Endothelial cell of umbilical vein (primary cell): Measurements from ENCODE around the gene BHMT. TPM values are rescaled to one million over a fixed set of nuclear protein-coding genes. Genes with fewer than 3 reads are reported as not detected.

ENCODE experiments used
- BruUV-seq: library from RNA; stranded (reverse); fragments of 400-500 nt; replicated peaks from 2 replicates; lab custom pipeline; 2021; lab: Mats Ljungman, UMichigan
- CTCF ChIA-PET: fragments of 300-600, 350-600 bp; sonication (Branson Sonifier 250); formaldehyde crosslinking; loops from one replicate; lab custom pipeline; 2021; ENCODE audit warnings: antibody characterized with exemption, inconsistent platforms; lab: Charles Lee
- POLR2A ChIA-PET: fragments of 300-600, 350-600 bp; sonication (Branson Sonifier 250); formaldehyde crosslinking; loops from one replicate; lab custom pipeline; 2021; ENCODE audit warnings: antibody characterized with exemption, inconsistent platforms; lab: Charles Lee
- DNase-seq: peaks from one replicate; pipeline ENCODE4 v3.0.0-alpha.2; 2011; ENCODE audit warnings: low read depth, low spot score
- FAIRE-seq: peaks from 2 replicates; lab custom pipeline; 2011; peaks lifted over from hg19 to GRCh38; lab: Jason Lieb, UNC
- H2AFZ ChIP-seq: 2 replicates; pipeline ENCODE4 v1.6.0; 2012; ENCODE audit warnings: low read depth, low read length, control low read depth, inconsistent platforms
- H3K27ac ChIP-seq: 2 replicates; pipeline ENCODE4 v1.5.1; 2011; ENCODE audit warnings: low read depth, mild to moderate bottlenecking, control low read depth, low read length, moderate library complexity; ENCODE audit not compliant: insufficient read depth
- H3K27me3 ChIP-seq, 2 experiments: 2 replicates each; pipeline versions ENCODE4 v1.6.0 to v1.6.1; 2011; ENCODE audit warnings: low read length in 2 of 2, mixed read lengths in 1 of 2; ENCODE audit not compliant: control insufficient read depth in 2 of 2, insufficient read depth in 2 of 2
- H3K36me3 ChIP-seq, 2 experiments: 2 replicates in 1 of 2; 3 replicates in 1 of 2; pipeline ENCODE4 v1.5.1; 2011; ENCODE audit warnings: low read length in 2 of 2, mild to moderate bottlenecking in 1 of 2, moderate library complexity in 1 of 2; ENCODE audit not compliant: control insufficient read depth in 2 of 2, insufficient read depth in 2 of 2; ENCODE audit errors: extremely low read depth in 1 of 2
- H3K4me1 ChIP-seq: 3 replicates; pipeline ENCODE4 v1.5.1; 2011; ENCODE audit warnings: mild to moderate bottlenecking, low read length; ENCODE audit not compliant: control insufficient read depth, insufficient read depth; ENCODE audit errors: extremely low read depth
- H3K4me2 ChIP-seq: 2 replicates; pipeline ENCODE4 v1.6.1; 2011; ENCODE audit warnings: low read length, control low read depth, mixed read lengths; ENCODE audit not compliant: insufficient read depth
- H3K4me3 ChIP-seq, 3 experiments: fragments of 200-600 bp in 1 of 3; sonication (generic), shearing (Covaris generic) in 1 of 3; replicated peaks in 1 of 3; 2 replicates each; pipeline ENCODE4 v1.5.1; 2011 to 2016; ENCODE audit warnings: control low read depth in 3 of 3, low read length in 3 of 3, mild to moderate bottlenecking in 2 of 3, inconsistent platforms in 1 of 3, low read depth in 1 of 3, moderate library complexity in 1 of 3; ENCODE audit not compliant: insufficient read depth in 1 of 3
- H3K79me2 ChIP-seq: 2 replicates; pipeline ENCODE4 v1.6.0; 2012; ENCODE audit warnings: low read length, inconsistent platforms; ENCODE audit not compliant: control insufficient read depth, insufficient read depth
- H3K9ac ChIP-seq: replicated peaks from 2 replicates; pipeline ENCODE3; 2011; ENCODE audit warnings: low read length, control low read depth; ENCODE audit not compliant: insufficient read depth; ENCODE audit errors: extremely low read depth
- H3K9me1 ChIP-seq: replicated peaks from 3 replicates; pipeline ENCODE4 v1.6.0; 2011; ENCODE audit warnings: mild to moderate bottlenecking, low read length; ENCODE audit not compliant: control insufficient read depth, insufficient read depth; ENCODE audit errors: extremely low read depth
- H3K9me3 ChIP-seq: replicated peaks from 2 replicates; pipeline ENCODE4 v1.5.1; 2012; ENCODE audit warnings: low read length, inconsistent platforms; ENCODE audit not compliant: control insufficient read depth, insufficient read depth
- H4K20me1 ChIP-seq: replicated peaks from 2 replicates; pipeline ENCODE3; 2011; ENCODE audit warnings: mild to moderate bottlenecking, low read length; ENCODE audit not compliant: control insufficient read depth, insufficient read depth; ENCODE audit errors: extremely low read depth
- EZH2 ChIP-seq: IDR thresholded peaks from 2 replicates; pipeline ENCODE4 v1.6.1; 2012; ENCODE audit warnings: borderline replicate concordance, low read depth, mild to moderate bottlenecking, moderate library complexity, low read length, inconsistent platforms; ENCODE audit not compliant: severe bottlenecking
- FOS ChIP-seq: IDR thresholded peaks from 2 replicates; pipeline ENCODE4 v1.6.1; 2011; ENCODE audit warnings: mild to moderate bottlenecking, low read length, moderate library complexity, borderline replicate concordance; ENCODE audit not compliant: insufficient read depth
- GATA2 ChIP-seq: IDR thresholded peaks from 2 replicates; pipeline ENCODE4 v1.7.0; 2011; ENCODE audit warnings: low read depth, mild to moderate bottlenecking, moderate library complexity, mixed read lengths, low read length; ENCODE audit not compliant: insufficient read length, insufficient read depth
- JUN ChIP-seq: IDR thresholded peaks from 2 replicates; pipeline ENCODE4 v1.6.1; 2011; ENCODE audit warnings: borderline replicate concordance, low read depth; ENCODE audit not compliant: insufficient read length, insufficient read depth
- MYC ChIP-seq: IDR thresholded peaks from one replicate; pipeline ENCODE4 v1.6.1; 2011; ENCODE audit warnings: mild to moderate bottlenecking, low read depth, low read length
- POLR2A ChIP-seq: IDR thresholded peaks from 2 replicates; pipeline ENCODE4 v1.6.1; 2012; ENCODE audit warnings: low read depth, mild to moderate bottlenecking, control low read depth, low read length
- POLR2AphosphoS5 ChIP-seq: IDR thresholded peaks from 2 replicates; pipeline ENCODE4 v1.6.1; 2012; ENCODE audit warnings: low read depth, mild to moderate bottlenecking, control low read depth, low read length, moderate library complexity; ENCODE audit not compliant: insufficient read depth
- dilution Hi-C: fragments of 300-500 bp; cut with MboI; formaldehyde crosslinking; loops from one replicate; pipeline ENCODE4 v1.15.0; 2019; ENCODE audit warnings: low sequenced_read_pairs; ENCODE audit not compliant: extremely low pct_ligation_motif_present
- intact Hi-C: fragments of 100-400 bp; cut with micrococcal nuclease; formaldehyde crosslinking; loops from one replicate; pipeline ENCODE4 v1.10.0; 2022
- polyA plus RNA-seq, 4 experiments: library from polyadenylated mRNA; depleted of rRNA in 3 of 4; stranded (reverse) in 3 of 4; unstranded in 1 of 4; fragments of >200 nt; gene quantifications; 2 replicates each; pipeline versions ENCODE4 v1.2.1 to v1.2.3, GENCODE V29; 2011 to 2012; ENCODE audit warnings: missing spikeins in 1 of 4
- total RNA-seq: library from RNA; stranded (reverse); gene quantifications from 2 replicates; pipeline ENCODE4 v1.2.3, GENCODE V29; 2021
- TF ChIP-seq, protein P1 (sequence below): IDR thresholded peaks from 2 replicates; pipeline ENCODE4 v1.6.1; 2011; ENCODE audit not compliant: insufficient read depth, insufficient read length
- TF ChIP-seq, protein P2 (sequence below), 2 donors: IDR thresholded peaks; 1 replicate in 1 of 2; 2 replicates in 1 of 2; pipeline ENCODE4 v1.5.1; 2011; ENCODE audit warnings: low read length in 2 of 2, mild to moderate bottlenecking in 2 of 2, moderate library complexity in 2 of 2, control low read depth in 1 of 2, inconsistent platforms in 1 of 2, low read depth in 1 of 2; ENCODE audit not compliant: insufficient read depth in 1 of 2; ENCODE audit errors: extremely low read depth in 1 of 2

BHMT gene
- total and polyA plus RNA-seq, 2 donors (not counting 3 experiments of a cell fraction or from before 2014, with no cell fraction given), result not detected

DNA sequence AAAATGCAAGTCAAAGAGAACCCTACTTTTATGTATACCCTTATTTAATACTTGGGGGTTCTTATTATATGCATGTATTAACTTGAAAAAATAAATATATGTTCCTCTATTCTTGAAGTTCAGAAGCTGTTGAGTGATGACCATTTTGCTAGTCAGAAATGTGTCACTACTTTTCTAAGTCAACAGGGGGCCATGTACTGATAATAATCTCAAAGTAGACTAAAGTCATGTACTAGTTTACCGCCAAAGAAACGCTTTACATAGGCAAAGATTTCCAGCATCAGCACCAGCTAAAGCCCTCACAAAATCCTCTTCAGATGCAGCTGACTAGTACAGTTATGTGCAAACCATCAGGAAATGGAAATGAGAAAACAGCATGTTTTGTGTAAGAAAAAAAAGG lies 5.7 kb upstream of the BHMT start:
- ChIA-PET CTCF (interaction anchor here (0.8 to 3.8 kb wide), 7 partner anchors 10 to 206 kb away, joined by 3 to 25 read pairs (median 4); no protein-coding TSS in a partner anchor), POLR2A (no interaction called here)
- dilution Hi-C loops (no loop called here), intact Hi-C loops (no loop called here)
- Histone ChIP-seq H4K20me1 (no peaks in the 10 kb centered on the region), H3K4me1 (no peaks in the 10 kb centered on the region), H3K9me3 (no peaks in the 10 kb centered on the region), H2AFZ (no peak overlapping the region), H3K79me2 (no peaks in the 10 kb centered on the region), H3K9me1 (no peaks in the 10 kb centered on the region), H3K4me2 (no peak overlapping the region), H3K27ac (no peak overlapping the region), H3K36me3 (no peaks in the 10 kb centered on the region), H3K4me3 (no peak overlapping the region), H3K27me3 (peaks cover 7 to 14% of the 10 kb centered on the region in 2 experiments), H3K9ac (no peak overlapping the region)
- no TSS peak for BruUV-seq
- DNase-seq, result no peak
- TF ChIP-seq EZH2 (no peak), FOS (no peak)
- FAIRE-seq, result no peak

- Histone ChIP-seq H3K4me3 (no peak overlapping the region), H3K9me1 (no peaks in the 10 kb centered on the region), H3K9me3 (no peaks in the 10 kb centered on the region), H4K20me1 (no peaks in the 10 kb centered on the region), H3K4me1 (no peaks in the 10 kb centered on the region), H2AFZ (no peak overlapping the region), H3K4me2 (no peak overlapping the region), H3K27ac (no peak overlapping the region), H3K36me3 (no peaks in the 10 kb centered on the region), H3K27me3 (peaks cover 17 to 27% of the 10 kb centered on the region in 2 experiments), H3K79me2 (no peaks in the 10 kb centered on the region), H3K9ac (no peak overlapping the region)
- TF ChIP-seq, protein P1, sequence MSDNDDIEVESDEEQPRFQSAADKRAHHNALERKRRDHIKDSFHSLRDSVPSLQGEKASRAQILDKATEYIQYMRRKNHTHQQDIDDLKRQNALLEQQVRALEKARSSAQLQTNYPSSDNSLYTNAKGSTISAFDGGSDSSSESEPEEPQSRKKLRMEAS, result no peak
- TF ChIP-seq GATA2 (no peak), POLR2AphosphoS5 (no peak), EZH2 (no peak), POLR2A (no peak), JUN (no peak), MYC (no peak), FOS (no peak)
- TF ChIP-seq, protein P2, sequence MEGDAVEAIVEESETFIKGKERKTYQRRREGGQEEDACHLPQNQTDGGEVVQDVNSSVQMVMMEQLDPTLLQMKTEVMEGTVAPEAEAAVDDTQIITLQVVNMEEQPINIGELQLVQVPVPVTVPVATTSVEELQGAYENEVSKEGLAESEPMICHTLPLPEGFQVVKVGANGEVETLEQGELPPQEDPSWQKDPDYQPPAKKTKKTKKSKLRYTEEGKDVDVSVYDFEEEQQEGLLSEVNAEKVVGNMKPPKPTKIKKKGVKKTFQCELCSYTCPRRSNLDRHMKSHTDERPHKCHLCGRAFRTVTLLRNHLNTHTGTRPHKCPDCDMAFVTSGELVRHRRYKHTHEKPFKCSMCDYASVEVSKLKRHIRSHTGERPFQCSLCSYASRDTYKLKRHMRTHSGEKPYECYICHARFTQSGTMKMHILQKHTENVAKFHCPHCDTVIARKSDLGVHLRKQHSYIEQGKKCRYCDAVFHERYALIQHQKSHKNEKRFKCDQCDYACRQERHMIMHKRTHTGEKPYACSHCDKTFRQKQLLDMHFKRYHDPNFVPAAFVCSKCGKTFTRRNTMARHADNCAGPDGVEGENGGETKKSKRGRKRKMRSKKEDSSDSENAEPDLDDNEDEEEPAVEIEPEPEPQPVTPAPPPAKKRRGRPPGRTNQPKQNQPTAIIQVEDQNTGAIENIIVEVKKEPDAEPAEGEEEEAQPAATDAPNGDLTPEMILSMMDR (IDR thresholded peaks at IDR 0.05; ENCODE audit: extremely low read depth in 1 of 2, insufficient read depth in 1 of 2, low read depth in 1 of 2, low read length in 2 of 2), result no peak
- ChIA-PET CTCF (interaction anchor here (1.1 to 3.8 kb wide), 4 partner anchors 12 to 82 kb away, joined by 3 to 25 read pairs (median 15); no protein-coding TSS in a partner anchor), POLR2A (no interaction called here)
- intact Hi-C loops (no loop called here), dilution Hi-C loops (no loop called here)
- FAIRE-seq (no peak), DNase-seq (no peak)
- no TSS peak for BruUV-seq
Measured at GRCh38 chr5:79107020-79107796, 4.4 kb upstream of the BHMT start.
